Measurements from ENCODE around the gene TYW3.

Gene TYW3

GRCh38 chr1:74697832-74698231 is 35.1 kb upstream of the TYW3 start:
- TF ChIP-seq TCF12 (IDR thresholded peaks at IDR 0.05; ENCODE audit: low read depth) (no peak), CREB1 (IDR thresholded peaks at IDR 0.05; ENCODE audit: low read depth) (no peak), NFIC (IDR thresholded peaks at IDR 0.05) (no peak), RAD21 (IDR thresholded peaks at IDR 0.05; ENCODE audit: low read depth) (no peak), FOXM1 (IDR thresholded peaks at IDR 0.05; ENCODE audit: borderline replicate concordance, low read depth) (no peak), TEAD4 (IDR thresholded peaks at IDR 0.05) (no peak), EGR1 (IDR thresholded peaks at IDR 0.05) (no peak), ZBTB7A (IDR thresholded peaks at IDR 0.05; ENCODE audit: low read depth) (no peak), USF1 (IDR thresholded peaks at IDR 0.05) (no peak), YY1 (IDR thresholded peaks at IDR 0.05; ENCODE audit: low read depth) (no peak), CEBPB (IDR thresholded peaks at IDR 0.05) (no peak), EP300 (IDR thresholded peaks at IDR 0.05; ENCODE audit: borderline replicate concordance) (no peak)
- TF ChIP-seq, protein P1, sequence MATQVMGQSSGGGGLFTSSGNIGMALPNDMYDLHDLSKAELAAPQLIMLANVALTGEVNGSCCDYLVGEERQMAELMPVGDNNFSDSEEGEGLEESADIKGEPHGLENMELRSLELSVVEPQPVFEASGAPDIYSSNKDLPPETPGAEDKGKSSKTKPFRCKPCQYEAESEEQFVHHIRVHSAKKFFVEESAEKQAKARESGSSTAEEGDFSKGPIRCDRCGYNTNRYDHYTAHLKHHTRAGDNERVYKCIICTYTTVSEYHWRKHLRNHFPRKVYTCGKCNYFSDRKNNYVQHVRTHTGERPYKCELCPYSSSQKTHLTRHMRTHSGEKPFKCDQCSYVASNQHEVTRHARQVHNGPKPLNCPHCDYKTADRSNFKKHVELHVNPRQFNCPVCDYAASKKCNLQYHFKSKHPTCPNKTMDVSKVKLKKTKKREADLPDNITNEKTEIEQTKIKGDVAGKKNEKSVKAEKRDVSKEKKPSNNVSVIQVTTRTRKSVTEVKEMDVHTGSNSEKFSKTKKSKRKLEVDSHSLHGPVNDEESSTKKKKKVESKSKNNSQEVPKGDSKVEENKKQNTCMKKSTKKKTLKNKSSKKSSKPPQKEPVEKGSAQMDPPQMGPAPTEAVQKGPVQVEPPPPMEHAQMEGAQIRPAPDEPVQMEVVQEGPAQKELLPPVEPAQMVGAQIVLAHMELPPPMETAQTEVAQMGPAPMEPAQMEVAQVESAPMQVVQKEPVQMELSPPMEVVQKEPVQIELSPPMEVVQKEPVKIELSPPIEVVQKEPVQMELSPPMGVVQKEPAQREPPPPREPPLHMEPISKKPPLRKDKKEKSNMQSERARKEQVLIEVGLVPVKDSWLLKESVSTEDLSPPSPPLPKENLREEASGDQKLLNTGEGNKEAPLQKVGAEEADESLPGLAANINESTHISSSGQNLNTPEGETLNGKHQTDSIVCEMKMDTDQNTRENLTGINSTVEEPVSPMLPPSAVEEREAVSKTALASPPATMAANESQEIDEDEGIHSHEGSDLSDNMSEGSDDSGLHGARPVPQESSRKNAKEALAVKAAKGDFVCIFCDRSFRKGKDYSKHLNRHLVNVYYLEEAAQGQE (IDR thresholded peaks at IDR 0.05; ENCODE audit: low read depth): no peak

- TF ChIP-seq YY1 (IDR thresholded peaks at IDR 0.05; ENCODE audit: low read depth) (no peak), FOXM1 (IDR thresholded peaks at IDR 0.05; ENCODE audit: borderline replicate concordance, low read depth) (no peak), TCF12 (IDR thresholded peaks at IDR 0.05; ENCODE audit: low read depth) (no peak), USF1 (IDR thresholded peaks at IDR 0.05) (no peak), NFIC (IDR thresholded peaks at IDR 0.05) (no peak), EP300 (IDR thresholded peaks at IDR 0.05; ENCODE audit: borderline replicate concordance) (no peak), ZBTB7A (IDR thresholded peaks at IDR 0.05; ENCODE audit: low read depth) (no peak), MAX (IDR thresholded peaks at IDR 0.05) (no peak), CEBPB (IDR thresholded peaks at IDR 0.05) (no peak), TAF1 (IDR thresholded peaks at IDR 0.05; ENCODE audit: low read depth) (no peak), RAD21 (IDR thresholded peaks at IDR 0.05; ENCODE audit: low read depth) (no peak)
- TF ChIP-seq, protein P1 (IDR thresholded peaks at IDR 0.05; ENCODE audit: low read depth): no peak
Observed at GRCh38 chr1:74699331-74699730, 33.6 kb upstream of the TYW3 start.

DNA sequence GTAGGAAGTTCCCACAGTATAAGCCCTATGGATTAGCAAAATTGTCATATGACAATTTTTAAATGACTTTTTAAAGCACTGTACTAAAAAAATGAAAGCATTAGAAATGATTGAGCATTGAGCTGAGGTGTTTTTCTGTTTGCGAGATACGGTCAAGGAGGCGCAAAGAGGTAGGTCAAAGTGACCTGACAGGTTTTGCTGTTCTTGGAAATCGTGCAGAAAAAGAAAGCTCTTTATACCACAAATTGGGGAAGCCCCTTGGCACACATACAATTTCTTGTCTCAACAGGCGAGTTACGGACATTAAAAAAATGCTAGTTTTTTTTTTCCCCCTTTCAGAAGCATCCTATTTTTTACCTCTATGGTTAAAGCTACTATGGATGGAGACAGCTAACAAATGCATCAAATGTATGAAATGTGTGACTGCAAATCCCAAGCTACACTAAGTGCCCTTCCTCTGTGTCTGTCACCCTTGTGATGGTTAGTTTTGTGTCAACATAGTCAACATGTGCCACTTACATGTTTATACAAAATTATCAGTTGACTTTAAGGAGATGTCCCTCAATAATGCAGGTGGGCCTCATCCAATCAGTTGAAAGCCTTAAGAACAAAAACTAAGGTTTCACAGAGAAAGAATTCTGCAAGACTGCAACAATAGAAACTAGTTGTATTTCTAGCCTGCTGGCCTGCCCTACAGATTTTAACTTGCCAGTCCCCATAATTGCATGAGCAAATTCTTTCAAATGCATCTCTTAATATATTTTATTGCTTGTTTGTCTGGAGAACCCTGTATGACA is 29.4 kb upstream of the TYW3 start:
- TF ChIP-seq MAX (IDR thresholded peaks at IDR 0.05) (no peak), RAD21 (IDR thresholded peaks at IDR 0.05; ENCODE audit: low read depth) (no peak), ZBTB7A (IDR thresholded peaks at IDR 0.05; ENCODE audit: low read depth) (no peak), EGR1 (IDR thresholded peaks at IDR 0.05) (no peak), USF1 (IDR thresholded peaks at IDR 0.05) (no peak), CREB1 (IDR thresholded peaks at IDR 0.05; ENCODE audit: low read depth) (no peak)

DNA sequence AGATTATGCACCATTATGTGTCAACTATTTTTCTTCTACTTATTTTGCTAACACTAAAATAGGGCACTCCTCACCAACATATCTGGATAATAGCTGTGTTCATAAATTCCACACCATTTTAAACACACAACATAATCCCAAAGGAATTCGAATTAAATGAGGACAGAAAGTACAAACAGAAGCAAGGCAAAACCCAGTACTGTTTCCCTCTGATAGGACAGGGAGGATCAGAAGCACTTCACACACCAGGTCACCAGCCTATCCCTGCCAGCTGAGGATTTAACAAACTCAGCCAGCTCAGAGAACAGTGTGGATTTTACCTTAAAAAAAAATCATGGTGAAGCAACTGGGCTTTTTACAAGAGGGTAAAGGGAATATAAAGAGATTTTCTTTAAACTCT is 20.1 kb upstream of the TYW3 start:
- no peak for TF ChIP-seq TEAD4 (IDR thresholded peaks at IDR 0.05)
- TF ChIP-seq CEBPB (IDR thresholded peaks at IDR 0.05): no peak
- TF ChIP-seq MAX (IDR thresholded peaks at IDR 0.05): no peak
- TF ChIP-seq, protein P1 (IDR thresholded peaks at IDR 0.05; ENCODE audit: low read depth): no peak
- TF ChIP-seq EGR1 (IDR thresholded peaks at IDR 0.05): no peak
- no peak for TF ChIP-seq FOXM1 (IDR thresholded peaks at IDR 0.05; ENCODE audit: borderline replicate concordance, low read depth)
- no peak for TF ChIP-seq CREB1 (IDR thresholded peaks at IDR 0.05; ENCODE audit: low read depth)
- no peak for TF ChIP-seq NFIC (IDR thresholded peaks at IDR 0.05)

Measured in Ishikawa (cell line).